Measurements from ENCODE around the gene SLC4A3.

DNA sequence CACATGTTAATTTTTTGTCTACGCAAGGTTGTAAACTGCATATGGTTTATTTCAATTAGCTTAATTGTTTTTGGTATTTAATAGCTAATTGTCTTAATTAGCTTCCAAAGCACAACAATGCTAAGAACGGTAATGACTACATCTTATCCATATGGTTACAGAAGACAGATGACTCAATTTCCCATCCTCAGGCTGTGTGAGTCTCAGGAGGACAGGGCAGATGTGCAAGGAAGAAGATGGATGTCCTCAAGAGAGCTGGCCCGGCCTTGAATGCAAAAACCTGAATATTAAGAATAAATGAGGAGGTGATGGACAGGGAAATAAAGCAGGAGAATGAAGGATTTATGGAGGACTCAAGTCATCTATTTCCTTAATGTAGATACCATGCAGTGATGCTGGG lies 31.4 kb downstream of the SLC4A3 start:
- TF ChIP-seq EZH2 (IDR thresholded peaks at IDR 0.05; ENCODE audit: borderline replicate concordance, low read depth, low read length, severe bottlenecking), result no peak
- TF ChIP-seq, protein P1, sequence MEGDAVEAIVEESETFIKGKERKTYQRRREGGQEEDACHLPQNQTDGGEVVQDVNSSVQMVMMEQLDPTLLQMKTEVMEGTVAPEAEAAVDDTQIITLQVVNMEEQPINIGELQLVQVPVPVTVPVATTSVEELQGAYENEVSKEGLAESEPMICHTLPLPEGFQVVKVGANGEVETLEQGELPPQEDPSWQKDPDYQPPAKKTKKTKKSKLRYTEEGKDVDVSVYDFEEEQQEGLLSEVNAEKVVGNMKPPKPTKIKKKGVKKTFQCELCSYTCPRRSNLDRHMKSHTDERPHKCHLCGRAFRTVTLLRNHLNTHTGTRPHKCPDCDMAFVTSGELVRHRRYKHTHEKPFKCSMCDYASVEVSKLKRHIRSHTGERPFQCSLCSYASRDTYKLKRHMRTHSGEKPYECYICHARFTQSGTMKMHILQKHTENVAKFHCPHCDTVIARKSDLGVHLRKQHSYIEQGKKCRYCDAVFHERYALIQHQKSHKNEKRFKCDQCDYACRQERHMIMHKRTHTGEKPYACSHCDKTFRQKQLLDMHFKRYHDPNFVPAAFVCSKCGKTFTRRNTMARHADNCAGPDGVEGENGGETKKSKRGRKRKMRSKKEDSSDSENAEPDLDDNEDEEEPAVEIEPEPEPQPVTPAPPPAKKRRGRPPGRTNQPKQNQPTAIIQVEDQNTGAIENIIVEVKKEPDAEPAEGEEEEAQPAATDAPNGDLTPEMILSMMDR (IDR thresholded peaks at IDR 0.05; ENCODE audit: borderline replicate concordance, extremely low read depth, low read length, poor library complexity, severe bottlenecking), result no peak

Data from DND-41 (cell line).